ENCODE data around the gene ABHD12.

DNA sequence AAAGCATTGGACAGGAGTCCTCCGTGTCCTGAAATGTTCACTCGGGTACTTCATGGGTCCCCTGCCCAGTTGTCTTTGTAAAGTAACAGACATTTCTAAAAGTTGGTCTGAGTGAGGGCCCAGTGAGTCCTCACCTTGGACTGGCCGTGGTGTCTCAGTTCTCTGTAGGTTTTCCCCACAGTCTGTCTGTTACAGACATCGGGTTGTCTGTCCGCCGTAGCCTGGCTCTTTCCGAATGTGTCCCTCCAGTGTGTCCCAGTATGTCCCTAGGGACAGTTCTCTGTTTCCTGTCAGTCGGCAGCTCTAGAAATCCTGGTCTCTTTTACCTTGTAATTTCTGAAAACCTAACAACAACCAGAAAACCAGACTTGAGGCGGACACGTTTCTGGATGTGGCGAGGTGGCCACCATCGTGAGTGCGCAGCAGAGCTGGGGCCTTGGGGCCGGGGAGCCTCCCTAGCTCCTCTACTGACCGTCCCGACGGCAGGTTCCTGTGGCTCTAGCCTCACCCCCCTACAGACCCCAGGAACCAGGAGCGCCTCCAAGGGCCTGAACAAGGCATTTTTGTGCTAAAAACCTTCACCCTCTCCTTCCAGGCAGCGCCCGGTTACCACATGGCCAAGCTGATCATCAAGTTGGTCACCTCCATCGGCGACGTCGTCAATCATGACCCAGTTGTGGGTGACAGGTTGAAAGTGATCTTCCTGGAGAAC is 100.6 kb downstream of the ABHD12 start:
- TF ChIP-seq POLR2A (IDR thresholded peaks at IDR 0.05), result no peak
- TF ChIP-seq, protein P1, sequence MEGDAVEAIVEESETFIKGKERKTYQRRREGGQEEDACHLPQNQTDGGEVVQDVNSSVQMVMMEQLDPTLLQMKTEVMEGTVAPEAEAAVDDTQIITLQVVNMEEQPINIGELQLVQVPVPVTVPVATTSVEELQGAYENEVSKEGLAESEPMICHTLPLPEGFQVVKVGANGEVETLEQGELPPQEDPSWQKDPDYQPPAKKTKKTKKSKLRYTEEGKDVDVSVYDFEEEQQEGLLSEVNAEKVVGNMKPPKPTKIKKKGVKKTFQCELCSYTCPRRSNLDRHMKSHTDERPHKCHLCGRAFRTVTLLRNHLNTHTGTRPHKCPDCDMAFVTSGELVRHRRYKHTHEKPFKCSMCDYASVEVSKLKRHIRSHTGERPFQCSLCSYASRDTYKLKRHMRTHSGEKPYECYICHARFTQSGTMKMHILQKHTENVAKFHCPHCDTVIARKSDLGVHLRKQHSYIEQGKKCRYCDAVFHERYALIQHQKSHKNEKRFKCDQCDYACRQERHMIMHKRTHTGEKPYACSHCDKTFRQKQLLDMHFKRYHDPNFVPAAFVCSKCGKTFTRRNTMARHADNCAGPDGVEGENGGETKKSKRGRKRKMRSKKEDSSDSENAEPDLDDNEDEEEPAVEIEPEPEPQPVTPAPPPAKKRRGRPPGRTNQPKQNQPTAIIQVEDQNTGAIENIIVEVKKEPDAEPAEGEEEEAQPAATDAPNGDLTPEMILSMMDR (IDR thresholded peaks at IDR 0.05), result no peak
